GM19395 (cell line): ENCODE results near the gene TRAPPC3L.
"Not testable (repeated sequence)": the region's sequence is repeated elsewhere in the genome, so short reads cannot be mapped to it uniquely, and the experiment has no call there.

Experiments used
- ATAC-seq: cut with Tn5 transposase; IDR thresholded peaks from one replicate; pipeline ENCODE4 v1.9.1; 2021; ENCODE audit warnings: mild to moderate bottlenecking, moderate library complexity; ENCODE audit not compliant: unreplicated experiment

TRAPPC3L gene

GRCh38 chr6:116515141-116515540 lies 30.3 kb downstream of the TRAPPC3L start:
- ATAC-seq, result no peak

- ATAC-seq, result no peak
Measured at GRCh38 chr6:116514111-116514510, 31.4 kb downstream of the TRAPPC3L start.

- ATAC-seq, result no peak
Measured at GRCh38 chr6:116513224-116513875, 32.1 kb downstream of the TRAPPC3L start.

GRCh38 chr6:116512734-116513133 lies 32.8 kb downstream of the TRAPPC3L start:
- ATAC-seq, result no peak

GRCh38 chr6:116512111-116512559 lies 33.3 kb downstream of the TRAPPC3L start:
- peak; percentile 95 for ATAC-seq

GRCh38 chr6:116511424-116512110 lies 33.9 kb downstream of the TRAPPC3L start, which contains the start of gene CALHM5:
TSS of gene CALHM5 (plus strand) at chr6:116511639. CDS start at chr6:116511697, 58 bp downstream.
- no peak for ATAC-seq

- ATAC-seq, result no peak
Measured at GRCh38 chr6:116508527-116508926, 37.0 kb downstream of the TRAPPC3L start.

- ATAC-seq, result no peak
Measured at GRCh38 chr6:116507324-116507723, 38.2 kb downstream of the TRAPPC3L start.

GRCh38 chr6:116500969-116501433 lies 44.5 kb downstream of the TRAPPC3L start:
- no peak for ATAC-seq

GRCh38 chr6:116497113-116497676 lies 48.3 kb downstream of the TRAPPC3L start:
- no peak for ATAC-seq

- ATAC-seq, result not testable (repeated sequence)
Measured at GRCh38 chr6:116495161-116495560, 50.3 kb downstream of the TRAPPC3L start.

- no peak for ATAC-seq
Measured at GRCh38 chr6:116492331-116493067, 53.0 kb downstream of the TRAPPC3L start.

GRCh38 chr6:116491610-116492330 lies 53.7 kb downstream of the TRAPPC3L start:
- ATAC-seq, result no peak

GRCh38 chr6:116485559-116486184 lies 59.8 kb downstream of the TRAPPC3L start:
- no peak for ATAC-seq

GRCh38 chr6:116483616-116484015 lies 61.9 kb downstream of the TRAPPC3L start:
- ATAC-seq, result no peak

- ATAC-seq, result no peak
Measured at GRCh38 chr6:116482780-116483179, 62.7 kb downstream of the TRAPPC3L start.

GRCh38 chr6:116476002-116476678 lies 69.3 kb downstream of the TRAPPC3L start:
- ATAC-seq, result peak; percentile 100

GRCh38 chr6:116475141-116475540 lies 70.3 kb downstream of the TRAPPC3L start:
- no peak for ATAC-seq

GRCh38 chr6:116472706-116473105 lies 72.8 kb downstream of the TRAPPC3L start:
- ATAC-seq, result no peak
